Neural crest cell (in vitro differentiated cells): ENCODE results near the gene CLEC19A. TPM values are rescaled to one million over a fixed set of nuclear protein-coding genes. Genes with fewer than 3 reads are reported as not detected.
A peak's percentile ranks its signal among the peaks of the same experiment; 100 is the strongest.

ENCODE experiments used
- DNase-seq: peaks from one replicate; pipeline ENCODE4 v3.0.0; 2021; ENCODE audit warnings: low read depth, mixed read lengths, low spot score
- H3K27ac Mint-ChIP-seq: one replicate; pipeline ENCODE4 v1.8.0; 2021; ENCODE audit warnings: mild to moderate bottlenecking, mixed read lengths; ENCODE audit not compliant: unreplicated experiment
- H3K27me3 Mint-ChIP-seq: 2 replicates; pipeline ENCODE4 v1.8.0; 2021; ENCODE audit warnings: low read depth, mild to moderate bottlenecking, mixed read lengths
- H3K36me3 Mint-ChIP-seq: 2 replicates; pipeline ENCODE4 v1.8.0; 2021; ENCODE audit warnings: low read depth, mild to moderate bottlenecking, mixed read lengths
- H3K4me1 Mint-ChIP-seq: 2 replicates; pipeline ENCODE4 v1.8.0; 2021; ENCODE audit warnings: mixed read lengths
- H3K4me3 Mint-ChIP-seq: one replicate; pipeline ENCODE4 v1.8.0; 2021; ENCODE audit warnings: mild to moderate bottlenecking, mixed read lengths
- H3K9me3 Mint-ChIP-seq: 2 replicates; pipeline ENCODE4 v1.8.0; 2021; ENCODE audit warnings: mixed read lengths
- total RNA-seq: library from RNA; stranded (reverse); gene quantifications from 2 replicates; pipeline ENCODE4 v1.2.1, GENCODE V29; 2021
- TF ChIP-seq, protein P1 (sequence below): fragments of 200-600 bp; sonication (generic); conservative IDR thresholded peaks from 2 replicates; pipeline ENCODE4 v1.5.0; 2021; ENCODE audit warnings: antibody characterized with exemption, mild to moderate bottlenecking

The CLEC19A gene
- total RNA-seq, 1 donor from 2014 or later, result not detected

DNA sequence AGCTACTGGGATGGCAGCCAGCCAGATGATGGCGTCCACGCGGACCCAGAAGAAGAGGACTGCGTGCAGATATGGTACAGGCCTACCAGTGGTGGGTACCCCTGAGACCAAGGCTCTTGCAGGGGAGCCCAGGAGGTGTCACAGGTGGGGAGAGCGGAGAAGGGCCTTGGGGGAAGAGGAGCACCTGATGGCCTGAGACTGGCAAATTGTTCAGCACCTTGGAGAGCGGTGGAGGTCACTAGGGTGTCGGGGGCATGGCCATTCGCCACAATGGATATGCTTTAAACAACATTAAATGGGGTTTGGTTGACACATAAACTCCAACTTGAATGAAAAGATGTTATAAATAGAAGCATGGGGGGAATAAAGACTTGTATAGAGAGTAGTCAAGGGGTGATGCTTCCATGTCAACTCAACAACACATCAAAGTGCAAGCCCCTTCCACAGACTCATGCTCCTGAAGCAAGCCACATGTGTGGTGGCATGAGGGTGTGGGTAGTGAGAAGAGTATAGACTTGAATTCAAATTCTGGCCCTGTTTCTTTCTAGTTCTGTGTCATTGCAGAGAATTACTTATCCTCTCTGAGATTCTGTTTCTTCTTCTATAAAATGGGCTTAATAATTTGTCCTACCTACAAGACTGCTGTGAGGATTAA lies 22.2 kb downstream of the CLEC19A start:
- Mint-ChIP-seq H3K4me3 (no peak overlapping the region), H3K27me3 (no peaks in the 10 kb centered on the region), H3K9me3 (no peaks in the 10 kb centered on the region), H3K27ac (no peak overlapping the region), H3K36me3 (no peaks in the 10 kb centered on the region), H3K4me1 (peaks cover 9% of the 10 kb centered on the region)
- TF ChIP-seq, protein P1, sequence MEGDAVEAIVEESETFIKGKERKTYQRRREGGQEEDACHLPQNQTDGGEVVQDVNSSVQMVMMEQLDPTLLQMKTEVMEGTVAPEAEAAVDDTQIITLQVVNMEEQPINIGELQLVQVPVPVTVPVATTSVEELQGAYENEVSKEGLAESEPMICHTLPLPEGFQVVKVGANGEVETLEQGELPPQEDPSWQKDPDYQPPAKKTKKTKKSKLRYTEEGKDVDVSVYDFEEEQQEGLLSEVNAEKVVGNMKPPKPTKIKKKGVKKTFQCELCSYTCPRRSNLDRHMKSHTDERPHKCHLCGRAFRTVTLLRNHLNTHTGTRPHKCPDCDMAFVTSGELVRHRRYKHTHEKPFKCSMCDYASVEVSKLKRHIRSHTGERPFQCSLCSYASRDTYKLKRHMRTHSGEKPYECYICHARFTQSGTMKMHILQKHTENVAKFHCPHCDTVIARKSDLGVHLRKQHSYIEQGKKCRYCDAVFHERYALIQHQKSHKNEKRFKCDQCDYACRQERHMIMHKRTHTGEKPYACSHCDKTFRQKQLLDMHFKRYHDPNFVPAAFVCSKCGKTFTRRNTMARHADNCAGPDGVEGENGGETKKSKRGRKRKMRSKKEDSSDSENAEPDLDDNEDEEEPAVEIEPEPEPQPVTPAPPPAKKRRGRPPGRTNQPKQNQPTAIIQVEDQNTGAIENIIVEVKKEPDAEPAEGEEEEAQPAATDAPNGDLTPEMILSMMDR, result no peak
- DNase-seq, result peak; percentile 58

DNA sequence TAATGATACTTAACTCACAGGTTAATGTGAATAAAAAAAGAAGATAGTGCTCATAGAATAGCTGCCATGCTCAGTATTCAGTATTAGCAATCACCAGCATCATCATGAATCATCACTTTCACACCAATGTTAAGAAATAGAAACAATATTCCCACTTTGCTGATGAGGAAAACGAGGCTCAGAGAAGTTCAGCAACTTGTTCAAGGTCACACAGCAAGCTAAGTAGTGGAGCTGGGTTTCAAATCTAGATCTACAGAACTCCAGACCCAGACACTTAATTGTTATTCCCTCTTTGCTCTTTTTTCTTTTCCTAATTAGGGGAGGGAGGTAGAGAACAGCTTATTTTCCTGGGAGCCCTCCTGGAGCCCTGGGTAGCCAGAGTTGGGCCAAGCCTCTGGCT lies 22.9 kb downstream of the CLEC19A start:
- Mint-ChIP-seq H3K27ac (no peak overlapping the region), H3K4me1 (peaks cover 9% of the 10 kb centered on the region), H3K4me3 (no peak overlapping the region), H3K27me3 (no peaks in the 10 kb centered on the region), H3K36me3 (no peaks in the 10 kb centered on the region), H3K9me3 (no peaks in the 10 kb centered on the region)
- TF ChIP-seq, protein P1, result no peak
- no peak for DNase-seq

DNA sequence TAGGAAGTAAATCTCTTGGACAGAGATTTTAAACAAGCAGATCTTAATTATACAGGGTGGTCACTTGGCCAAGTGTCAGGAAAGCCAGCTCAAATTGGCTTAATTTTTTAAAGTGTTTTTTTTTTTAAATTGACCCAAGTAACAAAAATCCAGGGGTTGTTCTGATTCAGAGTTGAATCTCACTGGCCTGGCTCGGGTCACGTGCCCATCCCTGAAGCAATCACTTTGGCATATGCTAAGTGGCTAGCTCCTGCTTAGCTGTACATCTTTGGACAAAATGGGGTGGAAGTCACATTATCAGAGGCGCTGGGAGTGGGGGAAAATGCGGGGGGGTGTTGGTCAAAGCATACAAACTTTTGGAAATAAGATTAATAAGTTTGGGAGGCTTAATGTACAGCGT lies 23.6 kb downstream of the CLEC19A start:
- Mint-ChIP-seq H3K36me3 (no peaks in the 10 kb centered on the region), H3K9me3 (no peaks in the 10 kb centered on the region), H3K4me3 (no peak overlapping the region), H3K27ac (no peak overlapping the region), H3K27me3 (no peaks in the 10 kb centered on the region), H3K4me1 (peaks cover 9% of the 10 kb centered on the region)
- DNase-seq, result no peak
- TF ChIP-seq, protein P1, result no peak

DNA sequence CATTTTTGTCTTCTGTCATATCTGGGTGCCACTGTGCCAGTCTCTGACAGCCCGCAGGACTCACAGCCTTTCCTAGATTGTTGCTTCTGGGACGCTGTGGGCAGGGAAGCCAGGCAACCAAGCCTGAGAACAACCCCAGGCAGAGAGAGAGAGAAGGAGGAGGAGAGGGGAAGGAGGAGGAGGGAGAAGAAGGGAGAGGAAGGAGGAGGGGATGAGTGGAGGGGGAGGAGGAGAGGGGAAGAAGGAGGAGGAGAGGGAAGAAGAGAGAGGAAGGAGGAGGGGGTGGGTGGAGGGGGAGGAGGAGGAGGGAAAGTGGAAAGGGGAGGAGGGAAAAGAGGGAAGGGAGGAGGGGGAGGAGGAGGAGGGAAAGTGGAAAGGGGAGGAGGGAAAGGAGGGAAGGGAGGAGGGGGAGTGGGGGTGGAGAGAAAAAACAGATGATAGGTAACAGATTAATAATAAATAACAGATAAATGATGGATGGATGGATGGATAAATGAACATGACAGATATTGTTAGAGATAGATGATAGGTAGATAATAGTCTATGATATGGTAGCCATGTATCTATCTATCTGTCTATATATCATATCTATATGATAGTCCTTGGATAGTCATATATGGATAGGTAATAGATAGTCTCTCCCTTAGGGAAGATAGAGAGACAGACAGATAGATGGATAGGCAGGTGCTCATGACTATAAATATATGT lies 29.3 kb downstream of the CLEC19A start:
- Mint-ChIP-seq H3K36me3 (no peaks in the 10 kb centered on the region), H3K4me1 (peaks cover 8% of the 10 kb centered on the region), H3K4me3 (no peak overlapping the region), H3K27me3 (no peaks in the 10 kb centered on the region), H3K9me3 (no peaks in the 10 kb centered on the region), H3K27ac (no peak overlapping the region)
- no peak for DNase-seq
- TF ChIP-seq, protein P1, result no peak

DNA sequence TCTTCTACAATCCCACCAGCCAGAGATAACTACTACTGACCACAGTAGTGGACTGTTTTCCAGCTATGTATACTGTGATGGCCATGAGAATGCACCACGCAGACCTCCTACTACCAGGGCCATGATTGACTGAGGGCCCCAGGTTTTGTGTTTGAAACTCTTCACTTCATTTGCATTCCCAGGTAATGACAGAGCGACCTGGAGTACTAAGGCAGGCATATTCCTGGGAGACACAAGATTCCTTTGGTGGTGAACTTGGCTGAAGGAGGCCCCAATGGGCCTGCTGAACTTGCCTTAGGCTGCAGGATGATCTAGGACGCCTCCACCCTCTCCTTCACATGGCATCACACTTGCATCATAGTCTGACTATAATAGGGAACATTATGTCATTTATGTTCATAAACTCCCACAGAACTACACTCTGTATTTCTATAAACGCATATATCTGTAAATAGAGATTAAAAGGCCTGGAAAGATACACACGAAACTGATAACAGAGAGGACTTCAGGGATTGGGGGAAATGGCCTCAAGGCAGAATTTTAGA lies 30.4 kb downstream of the CLEC19A start:
- H3K4me1 Mint-ChIP-seq, result peaks cover 8% of the 10 kb centered on the region
- no peak overlapping the region for H3K27ac Mint-ChIP-seq
- H3K4me3 Mint-ChIP-seq, result no peak overlapping the region
- TF ChIP-seq, protein P1, result no peak
- no peaks in the 10 kb centered on the region for H3K27me3 Mint-ChIP-seq
- H3K36me3 Mint-ChIP-seq, result no peaks in the 10 kb centered on the region
- DNase-seq, result no peak
- no peaks in the 10 kb centered on the region for H3K9me3 Mint-ChIP-seq
